GM19351 (cell line): ENCODE data around the gene COX11.

ENCODE experiments used
- ATAC-seq: cut with Tn5 transposase; IDR thresholded peaks from one replicate; pipeline ENCODE4 v1.9.1; 2021; ENCODE audit warnings: mild to moderate bottlenecking, moderate library complexity; ENCODE audit not compliant: unreplicated experiment

Gene COX11

DNA sequence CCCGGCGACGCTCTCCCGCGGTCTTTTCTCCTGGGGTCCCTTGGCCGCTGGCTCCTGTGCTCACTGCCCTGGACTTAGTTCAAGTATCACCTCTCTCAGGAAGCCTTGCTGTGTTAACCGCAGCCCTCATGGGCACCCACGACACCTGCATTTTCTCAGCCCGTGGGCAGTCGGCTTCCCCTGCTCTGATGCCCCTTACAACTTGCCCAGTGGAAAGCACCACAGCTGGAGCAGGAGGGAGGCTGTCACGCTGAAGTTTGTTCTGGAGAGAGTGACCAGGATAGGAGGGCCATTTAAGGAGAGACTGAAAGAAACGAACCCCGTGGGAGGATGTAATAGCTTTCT, 506 bp upstream of the COX11 start:
- ATAC-seq: peak; percentile 30

DNA sequence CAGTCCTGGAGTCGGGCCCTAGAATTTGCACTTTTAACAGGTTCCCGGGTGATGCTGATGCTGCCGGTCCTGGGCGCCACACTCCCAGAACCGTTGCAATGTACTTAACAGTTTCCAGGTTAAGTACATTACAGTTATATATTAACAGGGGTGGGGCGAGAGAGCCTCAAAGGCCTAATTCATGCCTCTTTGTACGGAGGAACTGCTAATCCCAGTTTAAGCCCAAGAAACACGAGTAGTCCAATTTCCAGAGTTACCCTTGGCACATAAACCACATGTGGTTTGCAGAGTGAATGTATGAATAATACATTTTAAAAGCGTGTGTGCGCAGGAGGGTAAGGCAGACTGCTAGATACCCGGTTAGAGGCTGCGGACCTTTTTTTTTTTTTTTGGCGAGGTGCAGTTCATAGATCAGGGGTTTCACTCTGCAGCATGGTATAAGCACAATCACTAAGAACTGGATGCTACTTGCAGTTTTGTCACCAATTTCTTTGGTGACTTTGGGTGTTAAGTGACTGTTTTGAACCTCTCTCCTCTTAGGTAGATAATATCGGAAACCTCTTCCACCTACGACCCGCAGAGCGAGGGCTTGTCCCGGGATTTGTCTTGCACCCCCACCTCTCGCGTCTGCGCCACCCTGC, 713 bp downstream of the COX11 start:
- peak; percentile 24 for ATAC-seq

DNA sequence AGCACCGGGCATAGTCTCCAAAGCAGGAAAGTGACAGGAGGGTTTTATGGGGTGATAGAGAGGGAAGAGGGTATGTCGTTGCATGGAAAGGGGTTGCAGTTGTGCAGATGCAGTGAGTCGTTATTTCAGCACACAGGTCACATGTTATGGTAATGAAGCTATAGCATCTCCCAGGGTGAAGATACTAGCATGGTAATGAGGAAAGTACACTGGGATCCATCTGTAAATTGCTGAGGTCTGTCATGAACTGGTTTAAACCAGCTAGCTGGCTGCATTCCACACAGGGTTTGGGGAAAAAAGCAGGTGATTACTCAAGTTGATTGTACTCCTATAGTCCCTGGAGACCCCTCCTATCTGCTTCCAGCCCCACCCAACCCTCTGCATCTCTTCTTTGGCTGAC, 11.7 kb downstream of the COX11 start:
- ATAC-seq: no peak

DNA sequence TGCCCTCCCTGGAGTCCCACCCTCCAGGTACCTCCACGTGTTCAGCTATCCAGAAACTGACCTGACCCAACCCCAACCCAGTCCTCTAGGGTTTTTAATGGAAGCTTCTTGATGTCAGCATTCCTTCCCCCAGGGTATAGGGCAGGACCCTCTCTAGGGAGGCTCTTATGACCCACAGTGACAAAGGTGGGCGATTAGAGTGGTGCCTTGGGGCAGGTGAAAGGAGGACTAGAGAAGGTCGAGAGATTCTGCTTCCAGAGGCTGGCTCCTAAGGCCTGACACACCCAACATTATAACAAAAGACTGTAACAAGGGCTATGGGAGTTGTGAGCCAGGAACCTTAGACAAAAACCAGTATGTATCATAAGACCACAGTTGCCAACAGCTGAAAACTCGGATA, 17.2 kb downstream of the COX11 start:
- ATAC-seq: no peak

DNA sequence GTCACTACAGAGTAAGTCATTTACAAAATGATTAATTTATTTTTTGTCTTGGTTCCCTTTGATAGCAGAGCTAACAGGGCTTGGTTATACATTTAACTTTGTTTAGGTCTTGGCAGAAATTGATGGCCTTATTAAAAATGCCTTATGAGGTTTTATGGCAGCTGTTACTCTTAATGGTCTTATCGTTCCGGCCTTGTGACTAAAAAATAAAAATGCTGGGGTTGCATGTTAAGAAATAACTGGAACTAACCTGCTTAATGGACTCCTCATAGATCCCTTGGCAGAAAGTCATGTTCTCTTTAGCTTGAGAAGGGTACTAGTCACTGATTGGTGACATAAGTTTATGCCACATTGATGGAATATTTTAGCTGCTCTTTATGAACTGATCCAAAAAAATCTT, 18.3 kb downstream of the COX11 start:
- no peak for ATAC-seq

DNA sequence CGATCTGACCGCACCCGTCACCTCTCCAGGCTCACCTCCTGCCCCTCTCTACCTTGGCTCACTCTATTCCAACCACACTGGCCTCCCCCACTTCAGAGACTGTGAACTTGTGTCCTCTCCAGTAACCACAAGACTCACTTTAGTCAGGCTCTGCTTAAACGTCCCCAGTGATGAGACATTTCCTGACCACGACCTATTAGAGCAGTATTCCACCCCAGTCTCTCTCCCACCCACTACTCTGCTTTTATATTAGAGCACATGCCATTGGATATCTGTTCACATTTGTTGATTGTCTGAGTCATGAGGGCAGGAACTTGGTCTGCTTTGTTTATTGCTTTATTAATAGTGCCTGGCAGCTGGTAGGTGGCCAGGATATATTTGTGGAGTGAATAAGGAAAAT, 20.1 kb downstream of the COX11 start:
- no peak for ATAC-seq

DNA sequence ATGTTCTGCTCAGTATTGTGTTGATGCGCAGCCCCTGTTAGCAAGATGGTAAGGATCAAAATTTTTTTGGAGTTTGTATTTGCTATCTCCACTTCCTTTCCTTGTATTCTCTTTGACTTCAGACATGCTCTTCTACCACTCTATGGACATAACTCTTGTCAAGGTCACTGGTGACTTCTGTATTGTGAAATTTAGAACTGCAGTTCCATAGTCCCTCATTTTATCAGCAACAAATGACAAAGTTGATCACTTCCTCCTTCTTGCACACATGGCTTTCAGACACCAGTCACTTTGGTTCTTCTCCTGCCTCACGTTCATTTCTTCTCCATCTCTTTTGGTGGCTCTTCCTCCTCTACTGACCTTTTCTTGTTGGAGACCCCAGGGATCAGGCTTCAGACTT, 21.1 kb downstream of the COX11 start:
- ATAC-seq: no peak

DNA sequence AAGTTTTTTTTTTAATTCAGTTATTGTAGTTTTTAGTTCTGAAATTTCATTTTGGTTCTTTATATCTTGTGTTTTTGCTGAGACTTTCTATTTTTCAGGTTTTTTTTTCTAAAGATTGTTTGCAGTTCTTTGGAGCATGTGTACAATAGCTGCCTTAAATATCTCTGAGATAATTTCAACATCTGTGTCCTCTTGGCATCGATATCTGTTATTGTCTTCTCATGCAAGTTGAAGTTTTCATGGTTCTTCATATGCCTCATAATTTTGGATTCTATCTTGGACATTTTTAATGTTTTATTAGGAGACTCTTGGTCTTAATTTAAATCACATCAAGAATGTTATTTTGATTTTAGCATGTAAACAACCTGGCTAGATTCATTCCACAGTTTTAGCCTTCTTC, 22.8 kb downstream of the COX11 start:
- no peak for ATAC-seq

DNA sequence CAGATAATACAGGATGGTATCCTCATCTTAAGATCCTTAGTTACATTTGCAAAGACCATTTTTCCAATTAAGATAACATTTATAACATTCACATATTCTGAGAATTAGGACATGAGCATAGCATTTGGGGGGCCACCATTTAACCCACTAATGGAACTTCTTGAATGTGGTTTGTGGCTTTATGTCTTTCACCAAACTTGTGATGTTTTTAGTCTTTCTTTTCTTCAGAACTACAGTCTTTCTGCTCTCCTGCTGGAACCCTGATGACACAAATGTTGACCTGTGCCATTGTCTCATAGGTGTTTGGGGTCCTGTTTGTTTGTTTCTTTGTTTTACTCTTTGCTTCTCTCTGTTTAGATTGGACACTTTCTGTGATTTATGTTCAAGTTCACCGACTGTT, 23.2 kb downstream of the COX11 start:
- no peak for ATAC-seq

DNA sequence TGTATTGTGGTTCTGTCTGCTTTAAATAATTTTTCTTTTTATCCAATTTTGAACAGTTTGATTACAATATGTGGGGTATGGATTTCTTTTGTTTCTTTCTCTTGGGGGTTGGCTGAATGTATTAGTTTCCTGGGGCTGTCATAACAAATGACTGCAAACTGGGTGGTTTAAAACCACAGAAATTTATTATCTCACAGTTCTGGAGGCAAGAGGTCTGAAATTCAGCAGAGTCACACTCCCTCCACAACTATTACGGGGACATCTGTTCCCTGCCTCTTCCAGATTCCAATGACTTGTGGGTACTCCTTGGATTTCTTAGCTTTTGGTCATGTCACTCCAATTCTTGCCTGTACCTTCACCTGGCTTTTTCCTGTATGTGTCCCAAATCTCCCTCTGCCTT, 23.7 kb downstream of the COX11 start:
- ATAC-seq: no peak

DNA sequence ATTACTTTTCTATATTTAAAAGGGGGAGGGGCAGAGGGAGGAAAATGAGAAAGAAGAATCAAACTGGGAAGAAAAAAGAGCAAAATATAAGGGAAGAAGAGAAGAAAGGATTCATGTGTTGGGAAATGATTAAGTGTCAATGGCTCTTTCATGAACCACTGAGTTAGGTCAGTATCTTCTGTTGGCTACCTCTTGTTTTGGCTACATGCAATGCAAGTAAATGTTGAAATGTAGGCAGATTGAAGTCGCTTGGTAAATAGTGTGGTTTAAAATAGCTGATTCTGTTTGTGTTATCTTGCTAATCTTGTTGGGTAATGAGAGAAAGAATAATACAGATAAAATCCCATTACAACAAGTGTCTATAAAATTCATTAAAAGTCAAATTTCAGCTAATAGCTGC, 27.2 kb downstream of the COX11 start:
- ATAC-seq: no peak

DNA sequence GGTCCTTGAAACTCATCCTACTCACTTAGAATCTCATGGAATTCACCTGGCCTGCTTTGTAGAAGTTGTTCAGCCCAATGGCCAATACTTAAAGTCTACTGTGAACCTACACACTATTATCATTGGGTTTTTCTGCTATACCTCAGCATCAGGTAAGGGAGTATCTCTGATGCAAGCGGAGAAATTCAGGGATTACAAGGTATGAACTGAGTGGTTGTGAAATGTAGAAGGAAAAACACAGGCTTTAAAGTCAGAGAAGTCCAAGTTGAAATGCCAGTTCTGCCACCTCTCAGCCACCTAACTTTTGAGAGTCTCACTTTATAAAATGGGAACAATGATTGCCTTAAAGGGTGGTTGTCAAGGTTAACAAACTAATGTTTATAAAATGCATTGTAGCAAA, 31.0 kb downstream of the COX11 start:
- ATAC-seq: no peak

DNA sequence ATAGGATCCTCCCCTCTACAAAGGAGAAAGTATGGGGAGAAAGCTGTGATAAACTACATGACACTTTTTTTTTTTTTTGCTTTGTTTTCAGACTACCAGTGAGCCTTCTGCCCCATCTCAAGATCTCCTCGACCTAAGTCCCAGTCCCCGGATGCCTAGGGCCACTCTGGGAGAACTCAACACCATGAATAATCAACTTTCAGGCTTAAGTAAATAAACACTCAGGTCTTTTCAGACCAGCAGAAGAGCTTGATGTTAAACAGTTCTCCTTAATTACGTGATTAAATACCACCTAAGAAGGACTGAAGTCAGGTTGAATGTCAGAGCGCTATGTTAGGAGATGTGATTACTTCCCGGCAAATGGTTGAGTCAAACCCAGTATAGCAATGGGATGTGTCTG, 31.4 kb downstream of the COX11 start:
- ATAC-seq: no peak

DNA sequence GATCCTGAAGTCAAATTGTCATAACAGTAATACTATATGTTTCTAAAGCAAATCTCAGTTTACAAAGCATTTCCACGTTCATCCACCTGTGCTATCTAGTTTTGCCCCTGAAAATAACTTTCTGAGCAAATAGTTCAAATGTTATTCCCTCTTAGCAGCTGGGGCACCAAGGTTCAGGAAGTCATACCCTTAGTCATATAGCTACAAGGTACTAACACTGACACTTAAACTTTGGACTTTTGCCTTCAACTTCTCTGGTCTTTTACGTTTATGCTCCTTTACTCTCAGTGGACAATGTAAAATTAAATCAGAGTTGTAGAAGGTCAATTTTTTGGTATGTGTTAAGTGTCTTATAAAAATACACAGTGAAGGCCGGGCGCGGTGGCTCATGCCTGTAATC, 33.0 kb downstream of the COX11 start:
- no peak for ATAC-seq

DNA sequence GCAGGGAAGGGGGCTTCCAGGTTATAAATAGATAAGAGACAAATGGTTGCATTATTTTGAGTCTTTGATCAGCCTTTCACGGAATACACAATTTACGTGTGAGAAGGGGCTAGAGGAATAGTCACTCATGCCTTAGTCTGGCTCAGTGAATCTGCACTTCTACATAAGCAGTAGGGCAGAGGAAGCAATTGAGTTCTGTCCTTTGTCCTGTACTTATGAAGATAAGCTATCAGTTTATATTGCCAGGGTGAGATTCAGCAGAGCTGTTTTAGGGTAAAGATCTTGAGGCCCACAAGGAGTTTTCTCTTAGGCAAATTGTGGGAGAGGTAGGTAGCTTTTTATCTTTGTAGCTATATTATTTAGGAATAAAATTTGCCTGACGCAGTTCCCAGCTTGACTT, 34.5 kb downstream of the COX11 start:
- ATAC-seq: no peak

DNA sequence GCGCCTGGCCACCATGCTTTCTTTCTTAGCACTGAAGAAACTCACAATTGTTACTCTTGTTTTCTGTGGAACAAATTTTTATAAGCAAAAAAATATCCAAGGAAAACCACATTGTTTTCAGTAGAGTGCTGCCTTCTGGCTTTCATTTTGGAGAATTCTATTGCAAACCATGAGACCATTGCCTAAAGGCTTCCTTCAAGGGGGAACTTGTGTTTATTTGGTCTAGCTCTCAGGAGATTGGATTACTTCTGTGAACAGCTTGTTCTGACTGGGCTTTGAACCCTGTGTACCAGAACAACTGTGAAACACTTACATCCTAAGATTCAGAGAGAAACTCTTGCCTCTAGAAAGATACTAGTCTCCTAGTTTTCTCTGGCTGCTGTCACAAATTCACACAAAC, 35.7 kb downstream of the COX11 start:
- ATAC-seq: no peak

DNA sequence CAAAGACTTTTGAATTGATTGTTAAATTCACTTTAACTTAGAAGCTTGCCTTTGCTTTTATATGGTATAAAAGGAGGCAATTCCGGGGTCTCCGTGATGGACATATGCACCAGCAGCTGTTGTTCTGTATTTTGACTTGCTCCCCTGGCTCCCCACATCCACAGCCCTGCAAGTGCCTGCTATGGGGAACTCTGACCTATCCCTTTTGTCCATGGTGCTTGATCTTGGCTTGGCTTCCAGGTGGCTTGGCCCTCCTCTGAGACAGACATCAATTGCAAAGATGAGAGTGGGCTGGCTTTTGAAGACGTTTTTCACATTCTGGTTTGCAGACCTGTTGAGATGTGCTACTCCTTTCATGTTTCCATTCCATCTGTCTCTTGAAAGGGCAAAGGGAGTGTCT, 40.9 kb downstream of the COX11 start:
- no peak for ATAC-seq

DNA sequence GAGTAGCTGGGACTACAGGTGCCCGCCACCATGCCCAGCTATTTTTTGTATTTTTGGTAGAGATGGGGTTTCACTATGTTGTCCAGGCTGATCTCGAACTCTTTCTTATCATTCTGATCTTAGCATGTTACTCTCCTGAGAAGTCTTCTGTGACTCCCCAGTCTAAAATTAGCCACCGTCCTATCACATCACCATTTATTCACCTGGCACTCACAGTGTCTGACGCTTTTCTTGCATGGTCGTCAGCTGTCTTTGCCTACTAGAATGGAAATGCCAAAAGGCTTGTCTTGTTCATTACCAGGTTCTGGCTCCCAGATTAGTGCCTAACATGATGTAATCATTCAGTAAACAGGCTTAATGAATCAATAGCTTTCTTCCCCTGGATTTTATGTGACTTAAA, 44.0 kb downstream of the COX11 start:
- ATAC-seq: no peak

DNA sequence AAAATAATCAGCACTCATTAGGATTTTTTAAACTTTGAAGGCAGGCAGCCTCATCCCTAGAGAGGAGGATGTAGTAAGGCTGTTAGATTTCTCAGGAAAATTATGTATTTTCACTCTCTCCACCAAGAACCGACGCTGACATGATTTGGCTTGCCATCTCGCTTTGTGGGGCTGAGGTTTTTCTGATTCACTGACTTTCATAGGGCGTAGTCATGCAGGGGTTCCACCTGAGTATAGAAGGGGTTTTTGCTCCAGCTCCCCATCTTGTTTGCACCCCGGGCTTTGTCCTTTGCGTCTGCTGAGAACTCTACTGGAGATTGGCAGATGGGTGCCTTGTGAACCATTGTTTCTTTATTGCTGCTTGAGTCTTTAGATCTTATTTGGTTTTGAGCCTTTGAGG, 47.6 kb downstream of the COX11 start:
- ATAC-seq: no peak

DNA sequence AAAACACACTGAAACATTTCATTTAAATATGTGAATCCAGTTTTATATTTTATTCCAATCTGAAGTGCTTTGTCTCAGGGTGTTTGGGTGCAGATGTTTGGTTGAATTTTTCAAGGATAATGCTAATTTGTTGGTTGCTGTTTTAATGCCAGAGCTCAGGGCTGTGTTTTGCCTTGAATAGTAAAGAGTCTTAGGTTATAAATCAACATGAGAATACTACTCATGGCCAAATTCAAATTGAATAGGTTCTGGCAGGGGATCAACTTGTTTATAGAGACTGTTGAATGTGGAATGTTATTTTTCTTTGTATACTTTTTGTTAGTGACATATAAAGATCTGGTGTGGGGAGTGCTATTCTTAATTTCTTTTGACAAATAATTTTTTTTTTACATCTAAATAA, 49.0 kb downstream of the COX11 start:
- no peak for ATAC-seq

DNA sequence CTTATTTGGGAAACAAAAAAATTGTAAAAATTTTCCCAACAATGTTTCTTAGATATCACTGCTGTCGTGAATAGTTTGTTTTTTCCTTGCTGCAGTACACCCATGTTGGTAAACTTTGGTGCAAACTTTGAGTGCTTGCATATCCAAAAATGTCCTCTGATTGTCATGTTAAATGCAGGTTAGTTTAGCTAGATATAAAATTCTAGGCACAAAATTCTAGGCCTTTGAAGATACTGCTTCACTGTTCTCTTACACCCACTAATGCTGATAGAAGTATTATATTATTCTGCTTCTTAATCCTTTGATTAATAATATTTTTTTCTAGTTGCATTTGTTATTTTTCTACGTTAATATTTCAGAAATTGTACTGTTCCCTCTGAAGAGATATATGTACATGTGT, 51.7 kb downstream of the COX11 start:
- ATAC-seq: no peak
